ENCODE measurements around the gene VWA5B1.

VWA5B1 gene

GRCh38 chr1:20327467-20327866 is 36.8 kb downstream of the VWA5B1 start:
- no peak for DNase-seq (ENCODE audit: extremely low read depth, low read depth)
- no peak for TF ChIP-seq CTCF (IDR thresholded peaks at IDR 0.05; ENCODE audit: low read depth, low read length)

- DNase-seq (ENCODE audit: extremely low read depth, low read depth), result no peak
These were observed 37.5 kb downstream of the VWA5B1 start for GRCh38 chr1:20328201-20328600.

GRCh38 chr1:20329793-20330542 is 39.3 kb downstream of the VWA5B1 start:
- TF ChIP-seq CTCF (IDR thresholded peaks at IDR 0.05; ENCODE audit: low read depth, low read length), result no peak; the same call in 1 of the 2 replicates
- no peak for DNase-seq (ENCODE audit: extremely low read depth, low read depth)

More at GRCh38 chr1:20328201-20328600, 37.5 kb downstream of the VWA5B1 start:
- no peak for TF ChIP-seq CTCF (IDR thresholded peaks at IDR 0.05; ENCODE audit: low read depth, low read length)

GRCh38 chr1:20334103-20334502 is 43.4 kb downstream of the VWA5B1 start:
- TF ChIP-seq CTCF (IDR thresholded peaks at IDR 0.05; ENCODE audit: low read depth, low read length), result no peak
- no peak for DNase-seq (ENCODE audit: extremely low read depth, low read depth)

GRCh38 chr1:20336105-20336605 is 45.5 kb downstream of the VWA5B1 start:
- TF ChIP-seq CTCF (IDR thresholded peaks at IDR 0.05; ENCODE audit: low read depth, low read length), result no peak

GRCh38 chr1:20337581-20337980 is 46.9 kb downstream of the VWA5B1 start:
- DNase-seq (ENCODE audit: extremely low read depth, low read depth), result no peak
- no peak for TF ChIP-seq CTCF (IDR thresholded peaks at IDR 0.05; ENCODE audit: low read depth, low read length)

More at GRCh38 chr1:20336105-20336605, 45.5 kb downstream of the VWA5B1 start:
- no peak for DNase-seq (ENCODE audit: extremely low read depth, low read depth)

GRCh38 chr1:20339811-20340457 is 49.3 kb downstream of the VWA5B1 start:
- DNase-seq (ENCODE audit: extremely low read depth, low read depth), result no peak
- no peak for TF ChIP-seq CTCF (IDR thresholded peaks at IDR 0.05; ENCODE audit: low read depth, low read length)

All from AG09319 (cell line).